HEK293T (cell line): ENCODE results near the gene SNRNP200.

Source experiments
- ARNT ChIP-seq: fragments of 450-650 bp; IDR thresholded peaks from 2 replicates; pipeline ENCODE4 v1.6.1; 2017; ENCODE audit warnings: mild to moderate bottlenecking
- FOXK2 ChIP-seq: fragments of 450-650 bp; IDR thresholded peaks from 2 replicates; pipeline ENCODE4 v1.6.1; 2016; ENCODE audit warnings: mild to moderate bottlenecking
- HDGF ChIP-seq: fragments of 450-650 bp; IDR thresholded peaks from 2 replicates; pipeline ENCODE4 v1.6.1; 2017; ENCODE audit warnings: antibody characterized with exemption, borderline replicate concordance
- NFRKB ChIP-seq: fragments of 450-650 bp; IDR thresholded peaks from 2 replicates; pipeline ENCODE4 v1.6.1; 2016; ENCODE audit warnings: mild to moderate bottlenecking, moderate library complexity
- SP1 ChIP-seq: fragments of 450-650 bp; IDR thresholded peaks from 2 replicates; pipeline ENCODE4 v1.6.1; 2017
- ZNF384 ChIP-seq: fragments of 450-650 bp; IDR thresholded peaks from 2 replicates; pipeline ENCODE4 v1.6.1; 2016

- TF ChIP-seq SP1 (no peak), HDGF (no peak), FOXK2 (no peak), ARNT (no peak), ZNF384 (no peak), NFRKB (no peak)
Measured at GRCh38 chr2:96330407-96330806, 25.1 kb upstream of the SNRNP200 start.
